IPS-NIHi7 (cell line): Measurements from ENCODE around the gene IFNA13.

ENCODE experiments used
- DNase-seq: peaks from one replicate; pipeline ENCODE4 v3.0.0; 2012; ENCODE audit warnings: mixed read lengths; ENCODE audit errors: extremely low spot score

Gene IFNA13

GRCh38 chr9:21357479-21358460, 10.1 kb downstream of the IFNA13 start:
- DNase-seq = no peak

- no peak for DNase-seq
Observed at GRCh38 chr9:21350787-21351186, 17.1 kb downstream of the IFNA13 start, which contains the start of gene IFNA6. IFNA6 (minus strand) TSS chr9:21350887; CDS start chr9:21350887, 0 bp downstream.

- no peak for DNase-seq
Observed at GRCh38 chr9:21348430-21348970, 19.4 kb downstream of the IFNA13 start.

- no peak for DNase-seq
Observed at GRCh38 chr9:21340735-21341134, 27.1 kb downstream of the IFNA13 start.

- DNase-seq = no peak
Observed at GRCh38 chr9:21336457-21336856, 31.4 kb downstream of the IFNA13 start.

GRCh38 chr9:21334701-21335632, 32.9 kb downstream of the IFNA13 start, which contains the start of gene KLHL9:
KLHL9 (minus strand) TSS chr9:21335404; CDS start chr9:21334859, 545 bp downstream.
- DNase-seq = peak; percentile 97

- no peak for DNase-seq
Observed at GRCh38 chr9:21333226-21333625, 34.6 kb downstream of the IFNA13 start.

GRCh38 chr9:21331676-21332402, 36.0 kb downstream of the IFNA13 start:
- no peak for DNase-seq

- peak; percentile 25 for DNase-seq
Observed at GRCh38 chr9:21326526-21327139, 41.2 kb downstream of the IFNA13 start.

- DNase-seq = no peak
Observed at GRCh38 chr9:21324047-21324446, 43.8 kb downstream of the IFNA13 start.

GRCh38 chr9:21322911-21323461, 44.9 kb downstream of the IFNA13 start:
- DNase-seq = no peak

GRCh38 chr9:21320465-21320864, 47.4 kb downstream of the IFNA13 start:
- no peak for DNase-seq

- peak; percentile 36 for DNase-seq
Observed at GRCh38 chr9:21317956-21318923, 49.6 kb downstream of the IFNA13 start.
